Activated CD4-positive, alpha-beta T cell treated with anti-CD3 and anti-CD28 coated beads for 1 hour (primary cell): ENCODE data around the gene ZNF132.

ENCODE experiments used
- DNase-seq: peaks from one replicate; pipeline ENCODE4 v3.0.0-alpha.2; 2020

The ZNF132 gene

GRCh38 chr19:58385891-58386575 is 53.9 kb downstream of the ZNF132 start:
- DNase-seq, result no peak

DNA sequence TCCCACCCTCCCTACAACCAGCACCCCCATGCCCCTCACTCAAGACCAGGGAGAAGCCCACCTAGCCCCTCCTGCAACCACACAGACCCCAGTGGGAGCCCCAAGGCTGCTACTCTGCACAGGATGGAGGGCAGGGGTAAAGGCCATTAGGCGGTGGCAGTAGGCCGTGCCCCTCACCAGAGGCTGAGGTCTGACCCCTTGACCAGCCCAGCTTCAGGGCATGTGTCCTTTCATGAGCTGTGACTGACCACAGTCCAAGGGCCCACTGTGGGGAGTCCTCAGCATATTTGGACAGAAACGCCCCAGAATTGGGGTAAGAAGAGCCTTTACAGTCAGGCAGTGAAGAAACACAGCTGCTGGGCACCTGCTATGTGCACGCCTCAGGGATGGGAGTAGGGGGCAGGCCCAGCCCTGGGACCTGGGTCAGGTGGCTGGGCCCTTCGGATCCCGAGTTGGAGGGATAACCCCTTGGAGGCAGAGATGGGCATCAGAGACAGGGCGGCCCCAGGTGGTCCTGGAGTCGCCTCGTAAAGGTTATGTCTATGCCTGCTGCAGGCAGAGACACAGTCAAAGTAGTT is 54.6 kb downstream of the ZNF132 start:
- DNase-seq, result no peak

- no peak for DNase-seq
Measured at GRCh38 chr19:58382997-58383603, 56.9 kb downstream of the ZNF132 start.
